ENCODE results near the gene CA11. TPM values are rescaled to one million over a fixed set of nuclear protein-coding genes. Genes with fewer than 3 reads are reported as not detected.

The CA11 gene
- total and polyA plus RNA-seq, 9 of the 15 experiments (the other 6 are each of a cell fraction or from before 2014, with no cell fraction given), result 2.9 to 19.9 (median 8.3) TPM

DNA sequence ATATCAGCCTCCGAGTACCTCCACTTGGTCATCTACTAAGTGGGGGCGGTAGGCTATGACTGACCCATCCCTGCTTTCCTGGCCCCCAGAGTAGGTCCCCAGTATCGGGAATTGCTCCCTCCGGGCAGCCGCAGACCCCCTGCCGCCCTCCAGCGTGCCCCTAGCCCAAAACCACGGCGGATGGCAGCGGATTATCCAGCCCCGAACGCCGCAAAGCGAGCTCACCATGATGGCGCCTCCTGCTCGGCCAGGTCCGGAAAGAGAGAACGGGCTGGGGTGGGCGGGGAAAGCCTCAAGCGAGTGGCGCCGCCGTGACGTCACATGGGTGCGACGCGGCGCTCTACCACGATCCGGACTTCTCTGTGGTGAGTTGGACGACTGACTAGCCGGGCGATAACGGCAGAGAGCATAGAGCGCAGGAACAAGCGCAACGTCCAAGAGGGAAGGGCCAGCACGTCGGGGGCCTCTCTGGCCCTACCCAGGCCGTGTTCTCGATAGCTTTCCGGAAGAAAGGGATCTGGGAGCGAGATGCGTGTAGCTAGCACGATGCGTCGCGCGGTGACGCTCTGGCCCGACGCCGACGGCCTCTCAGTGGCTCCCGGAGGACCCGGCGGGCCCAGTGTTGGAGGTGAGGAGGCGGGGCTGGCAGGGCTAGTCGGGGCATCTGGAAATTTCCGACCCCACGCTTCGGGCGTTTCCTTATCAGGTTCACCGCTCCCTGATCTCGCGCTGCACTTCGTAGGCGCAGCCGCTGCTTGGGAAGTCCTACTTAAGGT lies 26.9 kb downstream of the CA11 start, which contains the start of the genes RPL18 and SPHK2 (continued):
- TF ChIP-seq SIN3B (IDR thresholded peaks at IDR 0.05; ENCODE audit: low read depth), result peak; percentile 75
- TF ChIP-seq ETV5 (CRISPR knock-in tag; IDR thresholded peaks at IDR 0.05; ENCODE audit: low read depth), result peak; percentile 96
- peak; percentile 100 for TF ChIP-seq EP400 (IDR thresholded peaks at IDR 0.05)
- TF ChIP-seq BRF1 (IDR thresholded peaks at IDR 0.05; ENCODE audit: borderline replicate concordance, extremely low read depth, insufficient read length), result no peak
- TF ChIP-seq, protein P1, sequence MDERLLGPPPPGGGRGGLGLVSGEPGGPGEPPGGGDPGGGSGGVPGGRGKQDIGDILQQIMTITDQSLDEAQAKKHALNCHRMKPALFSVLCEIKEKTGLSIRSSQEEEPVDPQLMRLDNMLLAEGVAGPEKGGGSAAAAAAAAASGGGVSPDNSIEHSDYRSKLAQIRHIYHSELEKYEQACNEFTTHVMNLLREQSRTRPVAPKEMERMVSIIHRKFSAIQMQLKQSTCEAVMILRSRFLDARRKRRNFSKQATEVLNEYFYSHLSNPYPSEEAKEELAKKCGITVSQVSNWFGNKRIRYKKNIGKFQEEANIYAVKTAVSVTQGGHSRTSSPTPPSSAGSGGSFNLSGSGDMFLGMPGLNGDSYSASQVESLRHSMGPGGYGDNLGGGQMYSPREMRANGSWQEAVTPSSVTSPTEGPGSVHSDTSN (CRISPR knock-in tag; IDR thresholded peaks at IDR 0.05; ENCODE audit: low read depth), result no peak
- TF ChIP-seq, protein P1 (tag; conservative IDR thresholded peaks at IDR 0.05; ENCODE audit: low read depth), result no peak
- no peak for TF ChIP-seq EHMT2 (IDR thresholded peaks at IDR 0.05)
- TF ChIP-seq, protein P2, sequence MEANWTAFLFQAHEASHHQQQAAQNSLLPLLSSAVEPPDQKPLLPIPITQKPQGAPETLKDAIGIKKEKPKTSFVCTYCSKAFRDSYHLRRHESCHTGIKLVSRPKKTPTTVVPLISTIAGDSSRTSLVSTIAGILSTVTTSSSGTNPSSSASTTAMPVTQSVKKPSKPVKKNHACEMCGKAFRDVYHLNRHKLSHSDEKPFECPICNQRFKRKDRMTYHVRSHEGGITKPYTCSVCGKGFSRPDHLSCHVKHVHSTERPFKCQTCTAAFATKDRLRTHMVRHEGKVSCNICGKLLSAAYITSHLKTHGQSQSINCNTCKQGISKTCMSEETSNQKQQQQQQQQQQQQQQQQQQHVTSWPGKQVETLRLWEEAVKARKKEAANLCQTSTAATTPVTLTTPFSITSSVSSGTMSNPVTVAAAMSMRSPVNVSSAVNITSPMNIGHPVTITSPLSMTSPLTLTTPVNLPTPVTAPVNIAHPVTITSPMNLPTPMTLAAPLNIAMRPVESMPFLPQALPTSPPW (CRISPR knock-in tag; IDR thresholded peaks at IDR 0.05), result peak; percentile 88
- peak; percentile 85 for TF ChIP-seq DIDO1 (tag; IDR thresholded peaks at IDR 0.05; ENCODE audit: low read depth)
- peak; percentile 93 for TF ChIP-seq GABPB1 (CRISPR knock-in tag; IDR thresholded peaks at IDR 0.05)
- peak; percentile 76; the same call in 1 of the 2 replicates for TF ChIP-seq ZNF830 (CRISPR knock-in tag; IDR thresholded peaks at IDR 0.05)
- TF ChIP-seq SIX5 (IDR thresholded peaks at IDR 0.05; ENCODE audit: borderline replicate concordance in 1 of 2, insufficient read depth in 1 of 2, low read depth in 1 of 2, low read length in 2 of 2), result peak; percentile 53 to 62; a peak in 2 of 4 replicates
- TF ChIP-seq, protein P3, sequence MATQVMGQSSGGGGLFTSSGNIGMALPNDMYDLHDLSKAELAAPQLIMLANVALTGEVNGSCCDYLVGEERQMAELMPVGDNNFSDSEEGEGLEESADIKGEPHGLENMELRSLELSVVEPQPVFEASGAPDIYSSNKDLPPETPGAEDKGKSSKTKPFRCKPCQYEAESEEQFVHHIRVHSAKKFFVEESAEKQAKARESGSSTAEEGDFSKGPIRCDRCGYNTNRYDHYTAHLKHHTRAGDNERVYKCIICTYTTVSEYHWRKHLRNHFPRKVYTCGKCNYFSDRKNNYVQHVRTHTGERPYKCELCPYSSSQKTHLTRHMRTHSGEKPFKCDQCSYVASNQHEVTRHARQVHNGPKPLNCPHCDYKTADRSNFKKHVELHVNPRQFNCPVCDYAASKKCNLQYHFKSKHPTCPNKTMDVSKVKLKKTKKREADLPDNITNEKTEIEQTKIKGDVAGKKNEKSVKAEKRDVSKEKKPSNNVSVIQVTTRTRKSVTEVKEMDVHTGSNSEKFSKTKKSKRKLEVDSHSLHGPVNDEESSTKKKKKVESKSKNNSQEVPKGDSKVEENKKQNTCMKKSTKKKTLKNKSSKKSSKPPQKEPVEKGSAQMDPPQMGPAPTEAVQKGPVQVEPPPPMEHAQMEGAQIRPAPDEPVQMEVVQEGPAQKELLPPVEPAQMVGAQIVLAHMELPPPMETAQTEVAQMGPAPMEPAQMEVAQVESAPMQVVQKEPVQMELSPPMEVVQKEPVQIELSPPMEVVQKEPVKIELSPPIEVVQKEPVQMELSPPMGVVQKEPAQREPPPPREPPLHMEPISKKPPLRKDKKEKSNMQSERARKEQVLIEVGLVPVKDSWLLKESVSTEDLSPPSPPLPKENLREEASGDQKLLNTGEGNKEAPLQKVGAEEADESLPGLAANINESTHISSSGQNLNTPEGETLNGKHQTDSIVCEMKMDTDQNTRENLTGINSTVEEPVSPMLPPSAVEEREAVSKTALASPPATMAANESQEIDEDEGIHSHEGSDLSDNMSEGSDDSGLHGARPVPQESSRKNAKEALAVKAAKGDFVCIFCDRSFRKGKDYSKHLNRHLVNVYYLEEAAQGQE (IDR thresholded peaks at IDR 0.05; ENCODE audit: borderline replicate concordance), result peak; percentile 54
- TF ChIP-seq, protein P3 (CRISPR knock-in tag; IDR thresholded peaks at IDR 0.05; ENCODE audit: low read depth), result no peak

Data from K562 (cell line).